Common myeloid progenitor, CD34-positive (primary cell): Measurements from ENCODE around the gene CNTN6.

Experiments
- CTCF ChIA-PET: fragments of 350-600 bp; sonication (Branson Sonifier 250); formaldehyde crosslinking; loops from one replicate; lab custom pipeline; 2021; ENCODE audit warnings: antibody characterized with exemption; lab: Charles Lee
- POLR2A ChIA-PET: fragments of 350-600 bp; sonication (Branson Sonifier 250); formaldehyde crosslinking; loops from one replicate; lab custom pipeline; 2021; ENCODE audit warnings: antibody characterized with exemption; lab: Charles Lee
- DNase-seq, 3 donors: peaks; one replicate each; pipeline versions ENCODE4 v3.0.0 to v3.0.0-alpha.2; 2013
- H3K27ac ChIP-seq, 2 experiments: 1 replicate in 1 of 2; 2 replicates in 1 of 2; pipeline ENCODE4 v1.7.0; 2013; ENCODE audit warnings: inconsistent platforms in 2 of 2, low read length in 2 of 2, mild to moderate bottlenecking in 2 of 2, low read depth in 1 of 2, moderate library complexity in 1 of 2; ENCODE audit not compliant: severe bottlenecking in 2 of 2, insufficient read depth in 1 of 2, poor library complexity in 1 of 2
- H3K27me3 ChIP-seq, 5 experiments: replicated peaks in 2 of 5; 1 replicate in 3 of 5; 2 replicates in 2 of 5; pipeline versions ENCODE4 v1.6.1 to v1.7.0; 2013; ENCODE audit warnings: low read length in 4 of 5, mild to moderate bottlenecking in 2 of 5, moderate library complexity in 2 of 5, inconsistent platforms in 1 of 5; ENCODE audit not compliant: insufficient read depth in 5 of 5, control insufficient read depth in 4 of 5
- H3K36me3 ChIP-seq, 4 experiments: 1 replicate in 2 of 4; 2 replicates in 2 of 4; pipeline versions ENCODE4 v1.6.1 to v1.7.0; 2013; ENCODE audit warnings: low read length in 3 of 4, control low read depth in 1 of 4, mild to moderate bottlenecking in 1 of 4; ENCODE audit not compliant: control insufficient read depth in 4 of 4, insufficient read depth in 4 of 4
- H3K4me1 ChIP-seq, 4 experiments: 1 replicate in 3 of 4; 2 replicates in 1 of 4; pipeline versions ENCODE4 v1.6.1 to v1.7.1; 2013; ENCODE audit warnings: low read length in 3 of 4, mild to moderate bottlenecking in 3 of 4, control low read depth in 1 of 4, inconsistent platforms in 1 of 4, moderate library complexity in 1 of 4; ENCODE audit not compliant: control insufficient read depth in 4 of 4, insufficient read depth in 4 of 4; ENCODE audit errors: control extremely low read depth in 1 of 4
- H3K4me3 ChIP-seq, 7 experiments: 1 replicate in 4 of 7; 2 replicates in 3 of 7; pipeline versions ENCODE4 v1.5.1 to v1.7.0; 2013; ENCODE audit warnings: mild to moderate bottlenecking in 7 of 7, low read length in 6 of 7, moderate library complexity in 6 of 7, inconsistent platforms in 2 of 7, low read depth in 2 of 7, control low read depth in 1 of 7; ENCODE audit not compliant: insufficient read depth in 4 of 7, control insufficient read depth in 1 of 7; ENCODE audit errors: extremely low read depth in 1 of 7
- H3K9me3 ChIP-seq, 5 experiments: 1 replicate in 4 of 5; 2 replicates in 1 of 5; pipeline versions ENCODE4 v1.6.1 to v1.7.1; 2013; ENCODE audit warnings: low read length in 4 of 5, mild to moderate bottlenecking in 2 of 5, inconsistent platforms in 1 of 5, low read depth in 1 of 5, moderate library complexity in 1 of 5; ENCODE audit not compliant: control insufficient read depth in 4 of 5, insufficient read depth in 2 of 5; ENCODE audit errors: control extremely low read depth in 1 of 5
- WGBS: methylation state at CpG from one replicate; pipeline ENCODE4 v1.1.5; 2013; ENCODE audit not compliant: insufficient coverage; 5-methylcytosine and 5-hydroxymethylcytosine counted together

Gene CNTN6

DNA sequence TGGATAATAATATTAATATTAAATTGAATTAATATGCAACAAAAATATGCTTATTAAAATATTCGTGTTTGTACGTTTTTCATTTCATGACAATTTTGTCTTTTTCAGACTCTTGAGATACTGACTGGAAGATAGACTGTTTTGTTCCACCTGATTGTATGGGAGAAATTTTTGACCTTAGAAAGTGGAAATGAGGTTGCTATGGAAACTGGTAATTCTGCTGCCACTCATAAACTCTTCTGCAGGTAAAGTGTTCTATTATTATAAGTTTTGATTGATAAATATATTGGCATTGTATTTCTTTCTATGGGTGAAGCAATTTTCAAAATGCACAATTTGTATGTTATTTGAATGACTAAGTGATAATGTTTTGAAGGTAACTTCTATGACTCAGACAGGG lies 55.0 kb downstream of the CNTN6 start:
- H3K4me1 ChIP-seq = no peaks in the 10 kb centered on the region
- H3K9me3 ChIP-seq = no peaks in the 10 kb centered on the region
- H3K36me3 ChIP-seq = no peaks in the 10 kb centered on the region
- DNase-seq = no peak
- WGBS = no CpG with 5 or more reads among the region's 2 CpGs
- H3K27me3 ChIP-seq = no peaks in the 10 kb centered on the region
- ChIA-PET CTCF (no interaction called here), POLR2A (no interaction called here)
- H3K4me3 ChIP-seq = no peak overlapping the region
- H3K27ac ChIP-seq = no peak overlapping the region

DNA sequence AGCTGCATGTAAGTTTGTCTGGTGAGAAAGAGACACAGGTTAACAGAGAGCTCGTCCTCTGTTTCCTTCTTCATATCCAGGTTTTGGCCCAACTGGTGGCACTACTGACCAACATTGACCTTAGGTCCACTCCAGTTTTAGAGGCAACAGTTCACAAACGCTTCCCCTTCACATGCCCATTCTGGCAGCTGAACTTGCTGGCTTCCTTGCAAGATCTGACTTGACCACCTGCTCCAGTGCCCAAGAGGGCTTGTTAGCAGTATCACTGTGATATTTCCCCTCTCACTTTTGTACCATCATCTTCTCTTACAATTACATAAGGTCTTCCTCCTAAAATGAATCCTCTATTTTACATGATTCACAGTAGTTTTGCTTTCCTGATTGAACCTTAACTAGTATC lies 71.3 kb downstream of the CNTN6 start:
- Histone ChIP-seq H3K36me3 (no peaks in the 10 kb centered on the region), H3K4me3 (no peak overlapping the region), H3K27ac (no peak overlapping the region), H3K9me3 (no peaks in the 10 kb centered on the region), H3K4me1 (no peaks in the 10 kb centered on the region), H3K27me3 (no peaks in the 10 kb centered on the region)
- 90% methylated on average over 1 of the region's 2 CpGs for WGBS
- POLR2A ChIA-PET = no interaction called here
- CTCF ChIA-PET = no interaction called here
- DNase-seq = no peak

DNA sequence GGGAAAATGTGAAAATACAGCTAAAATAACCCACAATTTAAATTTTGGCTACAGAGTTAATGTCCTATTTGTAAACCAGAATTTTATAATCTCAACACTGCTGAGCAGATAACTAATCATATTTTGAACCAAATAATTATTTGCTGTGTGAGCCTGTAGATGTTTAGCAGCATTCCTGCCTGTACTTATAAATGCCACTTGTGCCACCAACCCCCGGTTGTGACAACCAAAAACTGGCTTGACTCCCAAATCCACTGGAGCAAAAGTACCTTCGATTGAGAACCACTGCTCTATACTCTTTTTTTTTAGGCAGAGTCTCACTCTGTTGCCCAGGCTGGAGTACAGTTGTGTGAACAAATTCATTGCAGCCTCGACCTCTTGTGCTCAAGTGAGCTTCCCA lies 78.5 kb downstream of the CNTN6 start:
- H3K27me3 ChIP-seq = no peaks in the 10 kb centered on the region
- no peak overlapping the region for H3K4me3 ChIP-seq
- POLR2A ChIA-PET = no interaction called here
- DNase-seq = no peak
- no peaks in the 10 kb centered on the region for H3K9me3 ChIP-seq
- no peak overlapping the region for H3K27ac ChIP-seq
- 84% methylated on average over 3 of the region's 3 CpGs for WGBS
- H3K36me3 ChIP-seq = no peaks in the 10 kb centered on the region
- CTCF ChIA-PET = no interaction called here
- H3K4me1 ChIP-seq = no peaks in the 10 kb centered on the region

DNA sequence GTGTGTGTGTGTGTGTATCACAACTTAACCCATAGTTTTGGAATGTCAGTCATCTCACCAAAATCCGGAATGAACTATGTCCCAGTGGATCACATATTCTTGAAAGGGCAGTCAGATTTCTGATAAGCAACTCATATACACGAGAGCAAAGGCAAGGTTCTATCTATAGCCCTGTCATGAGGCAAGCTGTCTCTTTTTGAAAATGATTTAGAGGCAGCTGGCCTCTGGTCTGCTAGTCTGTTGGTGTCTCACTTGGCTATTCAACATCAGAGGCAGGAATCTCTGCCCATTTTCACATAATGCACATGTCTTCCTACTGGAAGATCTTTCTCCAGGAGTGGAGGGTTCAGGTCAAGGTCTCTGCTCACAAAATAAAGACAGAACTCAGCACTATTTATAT lies 79.8 kb downstream of the CNTN6 start:
- no peak for DNase-seq
- Histone ChIP-seq H3K27me3 (no peaks in the 10 kb centered on the region), H3K9me3 (peaks cover 0 to 3% (median 0%) of the 10 kb centered on the region in 5 experiments), H3K4me3 (no peak overlapping the region), H3K36me3 (no peaks in the 10 kb centered on the region), H3K4me1 (no peaks in the 10 kb centered on the region), H3K27ac (no peak overlapping the region)
- ChIA-PET POLR2A (no interaction called here), CTCF (no interaction called here)
- WGBS = 70% methylated on average over 2 of the region's 2 CpGs

DNA sequence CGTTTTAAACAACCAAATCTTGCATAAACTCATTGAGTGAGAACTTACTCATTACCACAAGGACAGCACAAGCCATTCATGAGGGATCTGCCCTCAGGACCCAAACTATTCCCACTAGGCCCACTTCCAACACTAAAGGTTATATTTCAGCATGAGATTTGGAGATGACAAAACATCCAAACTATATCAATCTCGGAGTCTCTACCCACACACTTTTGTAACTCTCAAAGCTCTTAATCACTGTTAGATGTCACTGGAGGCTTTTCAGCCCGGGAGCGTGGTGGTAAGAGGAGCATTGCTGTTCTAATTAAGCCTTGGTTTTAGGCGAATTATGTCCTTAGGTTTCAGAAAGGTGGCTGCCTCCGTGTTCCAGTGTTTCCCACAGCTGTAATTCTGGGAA lies 86.3 kb downstream of the CNTN6 start:
- H3K4me3 ChIP-seq = no peak overlapping the region
- CTCF ChIA-PET = no interaction called here
- no peaks in the 10 kb centered on the region for H3K27me3 ChIP-seq
- H3K27ac ChIP-seq = no peak overlapping the region
- POLR2A ChIA-PET = no interaction called here
- H3K9me3 ChIP-seq = peaks cover 0 to 3% (median 0%) of the 10 kb centered on the region in 5 experiments
- 70% methylated on average over 4 of the region's 6 CpGs for WGBS
- H3K36me3 ChIP-seq = no peaks in the 10 kb centered on the region
- no peaks in the 10 kb centered on the region for H3K4me1 ChIP-seq
- DNase-seq = no peak

DNA sequence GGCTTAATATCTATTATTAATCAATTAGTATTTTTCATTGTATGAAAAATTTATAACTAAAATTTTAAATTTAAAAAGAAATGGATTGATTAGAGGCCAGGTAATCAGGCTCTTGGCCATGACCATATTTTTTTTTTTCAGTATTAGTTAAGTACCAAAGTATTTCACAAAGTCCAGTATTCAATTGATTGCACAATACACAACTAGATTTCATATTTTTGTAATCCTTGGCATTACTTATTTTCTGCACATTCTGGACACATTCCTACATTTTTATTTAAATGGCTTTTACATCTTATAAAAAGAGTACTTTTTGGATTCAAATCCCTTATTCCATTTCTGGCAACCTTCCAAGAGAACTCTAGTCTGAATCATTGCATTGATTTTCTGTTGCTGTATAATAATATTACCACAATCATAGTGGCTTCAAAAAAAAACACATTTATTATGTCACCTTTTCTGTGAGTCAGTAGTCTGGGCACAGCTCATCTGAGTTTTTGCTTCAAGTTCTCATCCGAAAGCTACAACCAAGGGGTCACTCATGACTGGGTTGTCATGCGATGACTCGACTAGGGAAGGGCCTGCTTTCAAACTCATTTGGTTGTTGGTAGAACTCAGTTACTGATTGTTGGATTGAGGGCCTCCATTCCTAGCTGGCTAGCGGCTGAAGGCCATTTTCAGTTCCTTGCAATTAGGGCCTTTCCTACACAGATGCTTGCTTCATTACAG lies 90.7 kb downstream of the CNTN6 start:
- Histone ChIP-seq H3K36me3 (no peaks in the 10 kb centered on the region), H3K9me3 (no peaks in the 10 kb centered on the region), H3K4me1 (no peaks in the 10 kb centered on the region), H3K4me3 (no peak overlapping the region), H3K27me3 (no peaks in the 10 kb centered on the region), H3K27ac (no peak overlapping the region)
- CTCF ChIA-PET = no interaction called here
- 100% methylated on average over 1 of the region's 4 CpGs for WGBS
- DNase-seq = no peak
- POLR2A ChIA-PET = no interaction called here

DNA sequence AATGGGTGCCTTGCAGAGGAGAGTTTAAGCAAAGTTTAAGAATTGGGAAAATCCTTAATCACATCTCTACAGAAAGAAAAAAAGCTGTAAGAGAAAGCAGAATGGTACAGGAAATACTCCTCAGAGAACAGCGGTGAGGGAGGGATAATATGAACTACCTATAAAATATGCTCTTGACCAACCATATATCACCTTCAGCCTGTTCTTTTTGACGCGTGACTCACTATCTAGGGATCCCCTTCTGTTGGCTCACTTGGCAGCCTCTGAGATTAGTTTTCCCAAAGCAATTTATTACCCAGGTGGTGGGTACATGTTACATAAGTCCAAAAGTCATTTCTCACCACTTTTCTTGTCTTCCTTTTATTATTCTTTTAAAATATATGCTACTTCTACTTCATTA lies 97.7 kb downstream of the CNTN6 start:
- Histone ChIP-seq H3K9me3 (no peaks in the 10 kb centered on the region), H3K4me1 (peaks cover 0 to 8% (median 0%) of the 10 kb centered on the region in 4 experiments), H3K27me3 (no peaks in the 10 kb centered on the region), H3K4me3 (no peak overlapping the region), H3K27ac (no peak overlapping the region), H3K36me3 (no peaks in the 10 kb centered on the region)
- WGBS = 53% methylated on average over 2 of the region's 3 CpGs
- peak in 1 of 3 donors; percentile 7 for DNase-seq
- ChIA-PET CTCF (no interaction called here), POLR2A (no interaction called here)
